K562 (cell line): ENCODE data around the gene C16orf78. TPM values are rescaled to one million over a fixed set of nuclear protein-coding genes. Genes with fewer than 3 reads are reported as not detected.

Experiments
- ATAC-seq: fragments of 200-7000 bp; cut with Tn5 transposase; 3 replicates; pipeline ENCODE4 v1.9.1; 2020; ENCODE audit warnings: moderate library complexity
- BruUV-seq: library from RNA; stranded (reverse); fragments of 400-500 nt; replicated peaks from 2 replicates; lab custom pipeline; 2021; lab: Mats Ljungman, UMichigan
- CTCF ChIA-PET: fragments of 300-600 bp; formaldehyde crosslinking; extraction: SDS; loops from one replicate; lab custom pipeline; 2021; ENCODE audit warnings: low intra/inter-chr PET ratio; lab: Yijun Ruan, JAX
- POLR2A ChIA-PET: fragments of 300-600, 350-650 bp; sonication (Branson Sonifier 250); formaldehyde crosslinking; extraction: SDS; loops from one replicate; lab custom pipeline; 2021; ENCODE audit warnings: antibody characterized with exemption, inconsistent platforms; lab: Yijun Ruan, JAX
- DNase-seq, 4 experiments: peaks; one replicate each; pipeline versions ENCODE4 v3.0.0 to v3.0.0-alpha.2; 2011 to 2018; ENCODE audit warnings: low spot score in 3 of 4, mixed read lengths in 3 of 4; ENCODE audit errors: extremely low read depth in 1 of 4
- FAIRE-seq: peaks from 2 replicates; lab custom pipeline; 2011; peaks lifted over from hg19 to GRCh38; lab: Jason Lieb, UNC
- H2AFZ ChIP-seq: 2 replicates; pipeline ENCODE4 v1.6.0; 2011; ENCODE audit warnings: low read depth, low read length, control low read depth, inconsistent platforms
- H3K27ac ChIP-seq: fragments of 200-600 bp; 3 replicates; pipeline ENCODE4 v1.8.0; 2011; ENCODE audit warnings: low read depth, mild to moderate bottlenecking, control low read depth, inconsistent platforms, low read length, moderate library complexity, mixed read lengths; ENCODE audit errors: extremely low read depth
- H3K27me3 ChIP-seq, 2 experiments: fragments of 300-600 bp in 1 of 2; 2 replicates in 1 of 2; 3 replicates in 1 of 2; pipeline versions ENCODE4 v1.6.0 to v1.8.0; 2011; ENCODE audit warnings: inconsistent platforms in 2 of 2, low read length in 2 of 2, mild to moderate bottlenecking in 1 of 2, mixed read lengths in 1 of 2, moderate library complexity in 1 of 2; ENCODE audit not compliant: control insufficient read depth in 2 of 2, insufficient read depth in 2 of 2
- H3K36me3 ChIP-seq: fragments of 300-600 bp; 3 replicates; pipeline ENCODE4 v1.8.0; 2011; ENCODE audit warnings: mild to moderate bottlenecking, low read length, inconsistent platforms; ENCODE audit not compliant: control insufficient read depth, insufficient read depth
- H3K4me1 ChIP-seq, 2 experiments: fragments of 200-600 bp in 1 of 2; replicated peaks in 1 of 2; 2 replicates in 1 of 2; 3 replicates in 1 of 2; pipeline versions ENCODE4 v1.5.1 to v1.8.0; 2011; ENCODE audit warnings: inconsistent platforms in 2 of 2, low read length in 2 of 2, mild to moderate bottlenecking in 1 of 2, mixed read lengths in 1 of 2, moderate library complexity in 1 of 2; ENCODE audit not compliant: control insufficient read depth in 2 of 2, insufficient read depth in 2 of 2
- H3K4me2 ChIP-seq: 2 replicates; pipeline ENCODE4 v1.6.1; 2011; ENCODE audit warnings: low read length, control low read depth, inconsistent platforms, mixed read lengths; ENCODE audit not compliant: insufficient read depth
- H3K4me3 ChIP-seq: fragments of 200-600 bp; sonication (generic), shearing (Covaris generic); 2 replicates; pipeline ENCODE4 v1.5.1; 2016; ENCODE audit warnings: control low read depth, inconsistent platforms
- H3K79me2 ChIP-seq: fragments of 200-600 bp; 3 replicates; pipeline ENCODE4 v1.8.0; 2011; ENCODE audit warnings: low read length, inconsistent platforms; ENCODE audit not compliant: control insufficient read depth, insufficient read depth
- H3K9ac ChIP-seq, 2 experiments: 2 replicates each; pipeline versions ENCODE4 v1.6.0 to v1.6.1; 2011; ENCODE audit warnings: low read depth in 2 of 2, low read length in 2 of 2, control low read depth in 1 of 2, inconsistent platforms in 1 of 2, mild to moderate bottlenecking in 1 of 2, mixed read lengths in 1 of 2; ENCODE audit not compliant: insufficient read depth in 1 of 2
- H3K9me1 ChIP-seq: one replicate; pipeline ENCODE4 v1.6.0; 2011; ENCODE audit warnings: inconsistent platforms, mild to moderate bottlenecking, low read length, moderate library complexity; ENCODE audit not compliant: control insufficient read depth, insufficient read depth
- H3K9me3 ChIP-seq: replicated peaks from 2 replicates; pipeline ENCODE4 v1.5.1; 2011; ENCODE audit warnings: low read depth, low read length, inconsistent platforms; ENCODE audit not compliant: control insufficient read depth, insufficient read depth
- H4K20me1 ChIP-seq: replicated peaks from 2 replicates; pipeline ENCODE4 v1.6.1; 2011; ENCODE audit warnings: low read length, inconsistent platforms, mixed read lengths; ENCODE audit not compliant: control insufficient read depth, insufficient read depth
- ARID2 ChIP-seq: fragments of 450-650 bp; IDR thresholded peaks from 2 replicates; pipeline ENCODE4 v1.6.1; 2017; ENCODE audit warnings: antibody characterized with exemption, mild to moderate bottlenecking
- GABPA ChIP-seq: fragments of 200-800 bp; sonication (Bioruptor generic); conservative IDR thresholded peaks from 2 replicates; pipeline ENCODE4 v1.6.1; 2016; ENCODE audit warnings: low read depth, missing genetic modification characterization, missing compliant biosample characterization
- GATA2 ChIP-seq: sonication (generic); formaldehyde crosslinking; IDR thresholded peaks from 2 replicates; pipeline ENCODE4 v1.4.0; 2020; ENCODE audit warnings: mild to moderate bottlenecking, missing genetic modification reagents
- KDM2B ChIP-seq: fragments of 250-450 bp; sonication (Bioruptor Pico); IDR thresholded peaks from 2 replicates; pipeline ENCODE4 v1.8.0; 2021; ENCODE audit warnings: mild to moderate bottlenecking, moderate library complexity
- KLF6 ChIP-seq: fragments of 250-450 bp; sonication (Bioruptor Pico); IDR thresholded peaks from 2 replicates; pipeline ENCODE4 v1.4.0; 2020; ENCODE audit warnings: mild to moderate bottlenecking, moderate library complexity, borderline replicate concordance
- MCM2 ChIP-seq: fragments of 450-650 bp; IDR thresholded peaks from 2 replicates; pipeline ENCODE4 v1.6.1; 2017; ENCODE audit warnings: low read depth, mild to moderate bottlenecking
- OTX1 ChIP-seq: fragments of 450-650 bp; formaldehyde crosslinking; IDR thresholded peaks from 2 replicates; pipeline ENCODE4 v1.4.0; 2022; ENCODE audit warnings: mild to moderate bottlenecking
- RUNX1 ChIP-seq: sonication (generic); IDR thresholded peaks from 2 replicates; pipeline ENCODE4 v1.6.1; 2016; ENCODE audit warnings: antibody characterized with exemption, low read depth
- SAP30 ChIP-seq: fragments of 200-600 bp; sonication (generic); IDR thresholded peaks from 2 replicates; pipeline ENCODE4 v1.6.1; 2012; ENCODE audit warnings: borderline replicate concordance, low read depth, mild to moderate bottlenecking, moderate library complexity, low read length, control low read depth, inconsistent platforms; ENCODE audit not compliant: insufficient read depth, poor library complexity, severe bottlenecking
- SMC3 ChIP-seq: conservative IDR thresholded peaks from 2 replicates; pipeline ENCODE4 v1.6.1; 2011; ENCODE audit warnings: low read depth, low read length, improper control_type of control experiment; ENCODE audit not compliant: insufficient read depth
- TOE1 ChIP-seq, 2 experiments: fragments of 450-650 bp in 1 of 2; sonication (generic) in 1 of 2; formaldehyde crosslinking in 1 of 2; IDR thresholded peaks; 2 replicates each; pipeline versions ENCODE4 v1.7.1 to v1.8.0; 2016 to 2022; ENCODE audit warnings: borderline replicate concordance in 2 of 2, mild to moderate bottlenecking in 2 of 2, antibody characterized with exemption in 1 of 2, inconsistent platforms in 1 of 2, low read depth in 1 of 2, missing genetic modification reagents in 1 of 2, moderate library complexity in 1 of 2
- ZNF24 ChIP-seq: fragments of 450-650 bp; IDR thresholded peaks from 2 replicates; pipeline ENCODE4 v1.6.1; 2016
- ZNF263 ChIP-seq: sonication (generic); formaldehyde crosslinking; IDR thresholded peaks from 2 replicates; pipeline ENCODE4 v1.8.0; 2022; ENCODE audit warnings: mild to moderate bottlenecking, missing genetic modification reagents, borderline replicate concordance
- WGBS: fragments of 100-300 bp; shearing (Covaris generic); methylation state at CpG from one replicate; pipeline ENCODE4 v1.1.6; 2016; ENCODE audit warnings: low coverage, mixed read lengths; ENCODE audit not compliant: insufficient coverage; ENCODE audit errors: missing lambda C conversion rate; 5-methylcytosine and 5-hydroxymethylcytosine counted together
- in situ Hi-C: fragments of 300-500 bp; cut with MboI; formaldehyde crosslinking; loops from 4 replicates; pipeline ENCODE4 v1.15.0; 2018; ENCODE audit warnings: inconsistent platforms, mixed read lengths
- intact Hi-C: fragments of 100-400 bp; cut with micrococcal nuclease; formaldehyde crosslinking; loops from 2 replicates; pipeline ENCODE4 v1.14.2; 2022
- polyA plus RNA-seq, 8 experiments: library from polyadenylated mRNA; depleted of rRNA in 4 of 8; stranded (reverse) in 5 of 8; unstranded in 3 of 8; fragments of >200 nt; fragmentation: Nextera tagmentation in 2 of 8; fragmentation: Illumina TruSeq in 1 of 8; extraction: Ambion mirVana in 2 of 8; extraction: Trizol in 1 of 8; gene quantifications; 2 replicates each; pipeline versions ENCODE4 v1.2.1 to v1.2.3, GENCODE V29; 2011 to 2014; ENCODE audit warnings: inconsistent platforms in 1 of 8, missing spikeins in 1 of 8
- total RNA-seq, 7 experiments: library from RNA; depleted of rRNA in 6 of 7; stranded (reverse); fragments of >200 nt in 6 of 7; fragmentation: Illumina TruSeq in 2 of 7; extraction: Trizol in 2 of 7; gene quantifications; 2 replicates each; pipeline versions ENCODE4 v1.2.1 to v1.2.3, GENCODE V29; 2011 to 2021; ENCODE audit warnings: low replicate concordance in 1 of 7
- TF ChIP-seq, protein P1 (sequence below): fragments of 250-450 bp; sonication (Bioruptor Pico); IDR thresholded peaks from 2 replicates; pipeline ENCODE4 v1.5.0; 2021
- TF ChIP-seq, protein P2 (sequence below), 3 experiments: IDR thresholded peaks in 2 of 3; conservative IDR thresholded peaks in 1 of 3; 2 replicates each; pipeline ENCODE4 v1.5.1; 2011 to 2012; ENCODE audit warnings: low read length in 3 of 3, mild to moderate bottlenecking in 3 of 3, control low read depth in 2 of 3, improper control_type of control experiment in 1 of 3, inconsistent platforms in 1 of 3, low read depth in 1 of 3, mixed read lengths in 1 of 3, moderate library complexity in 1 of 3; ENCODE audit not compliant: insufficient read depth in 2 of 3
- TF ChIP-seq, protein P3 (sequence below): fragments of 450-650 bp; IDR thresholded peaks from 2 replicates; pipeline ENCODE4 v1.6.1; 2016

The C16orf78 gene
- total and polyA plus RNA-seq, 9 of the 15 experiments (the other 6 are each of a cell fraction or from before 2014, with no cell fraction given): not detected

GRCh38 chr16:49350265-49351095 lies 23.1 kb upstream of the C16orf78 start:
- Histone ChIP-seq H3K36me3 (no peaks in the 10 kb centered on the region), H3K27me3 (peaks cover 0 to 3% of the 10 kb centered on the region in 2 experiments; a peak in 1 of 5 replicates), H3K4me3 (no peak overlapping the region), H4K20me1 (0 out of 2 replicates have a peak, but pooled peaks cover 12% of the 10 kb centered on the region), H3K9me3 (no peaks in the 10 kb centered on the region), H2AFZ (no peak overlapping the region), H3K4me2 (no peak overlapping the region), H3K79me2 (no peaks in the 10 kb centered on the region), H3K9ac (no peak overlapping the region), H3K4me1 (no peaks in the 10 kb centered on the region), H3K9me1 (no peaks in the 10 kb centered on the region), H3K27ac (no peak overlapping the region)
- CTCF ChIA-PET: interaction anchor here (0.6 to 0.7 kb wide), 3 partner anchors 104 to 662 kb away, joined by 3 to 4 read pairs (median 3); no protein-coding TSS in a partner anchor
- in situ Hi-C loops: no loop called here
- peak; percentile 67 to 78 (median 76) for DNase-seq
- POLR2A ChIA-PET: no interaction called here
- intact Hi-C loops: loop anchor here (1.0 to 5.0 kb wide), 2 partner anchors 488 to 663 kb away; no protein-coding TSS in a partner anchor
- WGBS: 24% methylated on average over 22 of the region's 25 CpGs
- no TSS peak for BruUV-seq
- FAIRE-seq: peak; percentile 73
- peak; percentile 91 for ATAC-seq
- TF ChIP-seq, protein P1, sequence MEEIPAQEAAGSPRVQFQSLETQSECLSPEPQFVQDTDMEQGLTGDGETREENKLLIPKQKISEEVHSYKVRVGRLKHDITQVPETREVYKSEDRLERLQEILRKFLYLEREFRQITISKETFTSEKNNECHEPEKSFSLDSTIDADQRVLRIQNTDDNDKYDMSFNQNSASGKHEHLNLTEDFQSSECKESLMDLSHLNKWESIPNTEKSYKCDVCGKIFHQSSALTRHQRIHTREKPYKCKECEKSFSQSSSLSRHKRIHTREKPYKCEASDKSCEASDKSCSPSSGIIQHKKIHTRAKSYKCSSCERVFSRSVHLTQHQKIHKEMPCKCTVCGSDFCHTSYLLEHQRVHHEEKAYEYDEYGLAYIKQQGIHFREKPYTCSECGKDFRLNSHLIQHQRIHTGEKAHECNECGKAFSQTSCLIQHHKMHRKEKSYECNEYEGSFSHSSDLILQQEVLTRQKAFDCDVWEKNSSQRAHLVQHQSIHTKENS (CRISPR knock-in tag): no peak
- no peak for TF ChIP-seq RUNX1
- TF ChIP-seq, protein P2, sequence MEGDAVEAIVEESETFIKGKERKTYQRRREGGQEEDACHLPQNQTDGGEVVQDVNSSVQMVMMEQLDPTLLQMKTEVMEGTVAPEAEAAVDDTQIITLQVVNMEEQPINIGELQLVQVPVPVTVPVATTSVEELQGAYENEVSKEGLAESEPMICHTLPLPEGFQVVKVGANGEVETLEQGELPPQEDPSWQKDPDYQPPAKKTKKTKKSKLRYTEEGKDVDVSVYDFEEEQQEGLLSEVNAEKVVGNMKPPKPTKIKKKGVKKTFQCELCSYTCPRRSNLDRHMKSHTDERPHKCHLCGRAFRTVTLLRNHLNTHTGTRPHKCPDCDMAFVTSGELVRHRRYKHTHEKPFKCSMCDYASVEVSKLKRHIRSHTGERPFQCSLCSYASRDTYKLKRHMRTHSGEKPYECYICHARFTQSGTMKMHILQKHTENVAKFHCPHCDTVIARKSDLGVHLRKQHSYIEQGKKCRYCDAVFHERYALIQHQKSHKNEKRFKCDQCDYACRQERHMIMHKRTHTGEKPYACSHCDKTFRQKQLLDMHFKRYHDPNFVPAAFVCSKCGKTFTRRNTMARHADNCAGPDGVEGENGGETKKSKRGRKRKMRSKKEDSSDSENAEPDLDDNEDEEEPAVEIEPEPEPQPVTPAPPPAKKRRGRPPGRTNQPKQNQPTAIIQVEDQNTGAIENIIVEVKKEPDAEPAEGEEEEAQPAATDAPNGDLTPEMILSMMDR (IDR thresholded peaks at IDR 0.05 in 2 of 3, conservative IDR thresholded peaks at IDR 0.05 in 1 of 3; ENCODE audit: insufficient read depth in 2 of 3, low read depth in 1 of 3, low read length in 3 of 3): peak; percentile 81 to 82 (median 82)
- TF ChIP-seq GABPA (tag): no peak
- no peak for TF ChIP-seq TOE1 (IDR thresholded peaks at IDR 0.05; ENCODE audit: borderline replicate concordance)
- TF ChIP-seq TOE1 (CRISPR knock-in tag; IDR thresholded peaks at IDR 0.05; ENCODE audit: borderline replicate concordance, low read depth): no peak
- TF ChIP-seq ARID2: 0 out of 2 replicates have a peak, but pooled peaks have one; percentile 16
- no peak for TF ChIP-seq OTX1 (CRISPR knock-in tag)
- TF ChIP-seq GATA2 (CRISPR knock-in tag): no peak
- TF ChIP-seq KDM2B (CRISPR knock-in tag): no peak
- peak; percentile 75 for TF ChIP-seq SMC3
- peak; percentile 99 for TF ChIP-seq ZNF263
- TF ChIP-seq SAP30: no peak
- TF ChIP-seq ZNF24: no peak
- TF ChIP-seq MCM2: peak; percentile 51; the same call in 1 of the 2 replicates
- no peak for TF ChIP-seq KLF6 (CRISPR knock-in tag)
- TF ChIP-seq, protein P3, sequence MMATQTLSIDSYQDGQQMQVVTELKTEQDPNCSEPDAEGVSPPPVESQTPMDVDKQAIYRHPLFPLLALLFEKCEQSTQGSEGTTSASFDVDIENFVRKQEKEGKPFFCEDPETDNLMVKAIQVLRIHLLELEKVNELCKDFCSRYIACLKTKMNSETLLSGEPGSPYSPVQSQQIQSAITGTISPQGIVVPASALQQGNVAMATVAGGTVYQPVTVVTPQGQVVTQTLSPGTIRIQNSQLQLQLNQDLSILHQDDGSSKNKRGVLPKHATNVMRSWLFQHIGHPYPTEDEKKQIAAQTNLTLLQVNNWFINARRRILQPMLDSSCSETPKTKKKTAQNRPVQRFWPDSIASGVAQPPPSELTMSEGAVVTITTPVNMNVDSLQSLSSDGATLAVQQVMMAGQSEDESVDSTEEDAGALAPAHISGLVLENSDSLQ: peak; percentile 21; the same call in 1 of the 2 replicates
